Liver (tissue), 9 donors: ENCODE data around the gene MTHFD1L. TPM values are rescaled to one million over a fixed set of nuclear protein-coding genes. Genes with fewer than 3 reads are reported as not detected.

Source experiments
- DNase-seq: peaks from one replicate; pipeline ENCODE4 v3.0.0-alpha.2; 2017; ENCODE audit warnings: low spot score
- H3K27ac ChIP-seq, 2 donors: one replicate each; pipeline ENCODE4 v1.7.0; 2013; ENCODE audit warnings: inconsistent platforms in 2 of 2, low read length in 2 of 2, control low read depth in 1 of 2, low read depth in 1 of 2, mild to moderate bottlenecking in 1 of 2
- H3K27me3 ChIP-seq, 4 donors: one replicate each; pipeline versions ENCODE4 v1.6.1 to v1.7.0; 2013; ENCODE audit warnings: low read length in 3 of 4, inconsistent platforms in 1 of 4, mild to moderate bottlenecking in 1 of 4, moderate library complexity in 1 of 4; ENCODE audit not compliant: control insufficient read depth in 4 of 4, insufficient read depth in 4 of 4
- H3K36me3 ChIP-seq, 4 donors: one replicate each; pipeline versions ENCODE4 v1.6.1 to v1.7.0; 2013; ENCODE audit warnings: low read length in 3 of 4, mild to moderate bottlenecking in 3 of 4, low read depth in 1 of 4, moderate library complexity in 1 of 4; ENCODE audit not compliant: control insufficient read depth in 4 of 4, insufficient read depth in 3 of 4
- H3K4me1 ChIP-seq, 4 donors: one replicate each; pipeline versions ENCODE4 v1.6.1 to v1.7.0; 2013; ENCODE audit warnings: low read length in 3 of 4, mild to moderate bottlenecking in 3 of 4, moderate library complexity in 1 of 4; ENCODE audit not compliant: control insufficient read depth in 4 of 4, insufficient read depth in 4 of 4
- H3K4me3 ChIP-seq, 3 donors: one replicate each; pipeline versions ENCODE4 v1.6.1 to v1.7.0; 2013; ENCODE audit warnings: low read length in 3 of 3, control low read depth in 1 of 3, low read depth in 1 of 3, mild to moderate bottlenecking in 1 of 3
- H3K9ac ChIP-seq, 2 donors: one replicate each; pipeline ENCODE4 v1.7.0; 2013; ENCODE audit warnings: low read length in 2 of 2, mild to moderate bottlenecking in 2 of 2, moderate library complexity in 2 of 2, control low read depth in 1 of 2, low read depth in 1 of 2
- H3K9me3 ChIP-seq, 4 donors: one replicate each; pipeline versions ENCODE4 v1.6.1 to v1.7.0; 2013; ENCODE audit warnings: low read length in 3 of 4; ENCODE audit not compliant: control insufficient read depth in 4 of 4
- ATF3 ChIP-seq: IDR thresholded peaks from 2 replicates; pipeline ENCODE4 v1.6.1; 2016; ENCODE audit warnings: antibody characterized with exemption
- FOXA1 ChIP-seq: IDR thresholded peaks from 2 replicates; pipeline ENCODE4 v1.6.1; 2016; ENCODE audit warnings: antibody characterized with exemption
- FOXA2 ChIP-seq: IDR thresholded peaks from 2 replicates; pipeline ENCODE4 v1.6.1; 2016; ENCODE audit warnings: antibody characterized with exemption
- GABPA ChIP-seq, 2 donors: IDR thresholded peaks in 1 of 2; conservative IDR thresholded peaks in 1 of 2; 2 replicates each; pipeline ENCODE4 v1.6.1; 2016; ENCODE audit warnings: antibody characterized with exemption in 2 of 2, mild to moderate bottlenecking in 1 of 2, moderate library complexity in 1 of 2
- HNF4G ChIP-seq: IDR thresholded peaks from 2 replicates; pipeline ENCODE4 v1.6.1; 2016; ENCODE audit warnings: antibody characterized with exemption
- JUND ChIP-seq, 2 donors: IDR thresholded peaks; 2 replicates each; pipeline ENCODE4 v1.6.1; 2016; ENCODE audit warnings: antibody characterized with exemption in 2 of 2
- MAX ChIP-seq: IDR thresholded peaks from 2 replicates; pipeline ENCODE4 v1.6.1; 2016; ENCODE audit warnings: antibody characterized with exemption
- RAD21 ChIP-seq, 2 donors: IDR thresholded peaks; 2 replicates each; pipeline ENCODE4 v1.6.1; 2016; ENCODE audit warnings: antibody characterized with exemption in 2 of 2, mild to moderate bottlenecking in 2 of 2
- SP1 ChIP-seq: IDR thresholded peaks from 2 replicates; pipeline ENCODE4 v1.6.1; 2018; ENCODE audit warnings: antibody characterized with exemption, mild to moderate bottlenecking
- TAF1 ChIP-seq: conservative IDR thresholded peaks from 2 replicates; pipeline ENCODE4 v1.6.1; 2016; ENCODE audit warnings: antibody characterized with exemption, mild to moderate bottlenecking
- WGBS: extraction: QIAGEN DNeasy Blood & Tissue Kit; methylation state at CpG from one replicate; pipeline ENCODE4 v1.1.7; 2013; 5-methylcytosine and 5-hydroxymethylcytosine counted together
- polyA plus RNA-seq, 2 donors: library from polyadenylated mRNA; stranded (reverse) in 1 of 2; unstranded in 1 of 2; fragments of 200-250 nt in 1 of 2; fragments of >200 nt in 1 of 2; fragmentation: Nextera tagmentation in 1 of 2; extraction: Ambion mirVana in 1 of 2; gene quantifications; one replicate each; pipeline versions ENCODE4 v1.2.1 to v1.2.3, GENCODE V29; 2013 to 2015
- total RNA-seq, 2 donors: library from RNA; depleted of rRNA; stranded (reverse); fragments of >200 nt; gene quantifications; one replicate each; pipeline ENCODE4 v1.2.3, GENCODE V29; 2014
- TF ChIP-seq, protein P1 (sequence below): IDR thresholded peaks from 2 replicates; pipeline ENCODE4 v1.6.1; 2016; ENCODE audit warnings: antibody characterized with exemption, mild to moderate bottlenecking
- TF ChIP-seq, protein P2 (sequence below): fragments of 150-350 bp; IDR thresholded peaks from 2 replicates; pipeline ENCODE4 v1.5.1; 2017; ENCODE audit warnings: improper control_type of control experiment, low read depth, low read length; ENCODE audit not compliant: missing input control
- TF ChIP-seq, protein P3 (sequence below): IDR thresholded peaks from 2 replicates; pipeline ENCODE4 v1.6.1; 2016; ENCODE audit warnings: antibody characterized with exemption
- donor health status: healthy.
- donor health status: healthy.
- donor health status: healthy.
- donor health status: healthy.
- donor health status: healthy.

MTHFD1L gene
- total and polyA plus RNA-seq, 4 donors: 2.0 to 7.7 (median 2.8) TPM

DNA sequence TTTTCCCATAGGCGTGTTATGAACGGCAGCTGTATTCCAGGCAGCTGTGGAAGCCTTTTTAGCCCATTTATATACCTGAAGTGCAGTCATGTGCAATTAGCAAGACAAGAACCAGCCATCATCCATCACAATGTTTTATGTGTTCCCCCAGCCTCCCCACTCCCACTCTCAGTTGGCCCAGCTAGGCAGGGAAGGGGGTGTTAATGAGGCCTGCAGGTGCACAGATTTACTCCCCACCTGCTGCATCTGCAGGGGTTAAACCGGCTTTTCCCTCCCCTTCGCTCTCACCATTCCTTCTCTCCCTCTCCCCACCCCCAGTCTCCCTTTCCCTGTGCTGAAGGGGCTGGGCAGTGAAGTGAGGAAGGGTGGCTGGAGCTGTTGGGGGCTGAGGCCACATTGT lies 224.5 kb downstream of the MTHFD1L start:
- no peak for DNase-seq
- WGBS: 97% methylated on average over 4 of the region's 4 CpGs
- Histone ChIP-seq H3K9me3 (no peaks in the 10 kb centered on the region), H3K4me1 (no peaks in the 10 kb centered on the region), H3K27me3 (no peaks in the 10 kb centered on the region), H3K4me3 (no peak overlapping the region), H3K36me3 (no peaks in the 10 kb centered on the region), H3K9ac (no peak overlapping the region), H3K27ac (no peak overlapping the region)
- TF ChIP-seq, protein P1, sequence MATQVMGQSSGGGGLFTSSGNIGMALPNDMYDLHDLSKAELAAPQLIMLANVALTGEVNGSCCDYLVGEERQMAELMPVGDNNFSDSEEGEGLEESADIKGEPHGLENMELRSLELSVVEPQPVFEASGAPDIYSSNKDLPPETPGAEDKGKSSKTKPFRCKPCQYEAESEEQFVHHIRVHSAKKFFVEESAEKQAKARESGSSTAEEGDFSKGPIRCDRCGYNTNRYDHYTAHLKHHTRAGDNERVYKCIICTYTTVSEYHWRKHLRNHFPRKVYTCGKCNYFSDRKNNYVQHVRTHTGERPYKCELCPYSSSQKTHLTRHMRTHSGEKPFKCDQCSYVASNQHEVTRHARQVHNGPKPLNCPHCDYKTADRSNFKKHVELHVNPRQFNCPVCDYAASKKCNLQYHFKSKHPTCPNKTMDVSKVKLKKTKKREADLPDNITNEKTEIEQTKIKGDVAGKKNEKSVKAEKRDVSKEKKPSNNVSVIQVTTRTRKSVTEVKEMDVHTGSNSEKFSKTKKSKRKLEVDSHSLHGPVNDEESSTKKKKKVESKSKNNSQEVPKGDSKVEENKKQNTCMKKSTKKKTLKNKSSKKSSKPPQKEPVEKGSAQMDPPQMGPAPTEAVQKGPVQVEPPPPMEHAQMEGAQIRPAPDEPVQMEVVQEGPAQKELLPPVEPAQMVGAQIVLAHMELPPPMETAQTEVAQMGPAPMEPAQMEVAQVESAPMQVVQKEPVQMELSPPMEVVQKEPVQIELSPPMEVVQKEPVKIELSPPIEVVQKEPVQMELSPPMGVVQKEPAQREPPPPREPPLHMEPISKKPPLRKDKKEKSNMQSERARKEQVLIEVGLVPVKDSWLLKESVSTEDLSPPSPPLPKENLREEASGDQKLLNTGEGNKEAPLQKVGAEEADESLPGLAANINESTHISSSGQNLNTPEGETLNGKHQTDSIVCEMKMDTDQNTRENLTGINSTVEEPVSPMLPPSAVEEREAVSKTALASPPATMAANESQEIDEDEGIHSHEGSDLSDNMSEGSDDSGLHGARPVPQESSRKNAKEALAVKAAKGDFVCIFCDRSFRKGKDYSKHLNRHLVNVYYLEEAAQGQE: no peak
- TF ChIP-seq, protein P2, sequence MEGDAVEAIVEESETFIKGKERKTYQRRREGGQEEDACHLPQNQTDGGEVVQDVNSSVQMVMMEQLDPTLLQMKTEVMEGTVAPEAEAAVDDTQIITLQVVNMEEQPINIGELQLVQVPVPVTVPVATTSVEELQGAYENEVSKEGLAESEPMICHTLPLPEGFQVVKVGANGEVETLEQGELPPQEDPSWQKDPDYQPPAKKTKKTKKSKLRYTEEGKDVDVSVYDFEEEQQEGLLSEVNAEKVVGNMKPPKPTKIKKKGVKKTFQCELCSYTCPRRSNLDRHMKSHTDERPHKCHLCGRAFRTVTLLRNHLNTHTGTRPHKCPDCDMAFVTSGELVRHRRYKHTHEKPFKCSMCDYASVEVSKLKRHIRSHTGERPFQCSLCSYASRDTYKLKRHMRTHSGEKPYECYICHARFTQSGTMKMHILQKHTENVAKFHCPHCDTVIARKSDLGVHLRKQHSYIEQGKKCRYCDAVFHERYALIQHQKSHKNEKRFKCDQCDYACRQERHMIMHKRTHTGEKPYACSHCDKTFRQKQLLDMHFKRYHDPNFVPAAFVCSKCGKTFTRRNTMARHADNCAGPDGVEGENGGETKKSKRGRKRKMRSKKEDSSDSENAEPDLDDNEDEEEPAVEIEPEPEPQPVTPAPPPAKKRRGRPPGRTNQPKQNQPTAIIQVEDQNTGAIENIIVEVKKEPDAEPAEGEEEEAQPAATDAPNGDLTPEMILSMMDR: no peak
- TF ChIP-seq ATF3: no peak
- TF ChIP-seq RAD21 (IDR thresholded peaks at IDR 0.05): no peak
- no peak for TF ChIP-seq FOXA2

DNA sequence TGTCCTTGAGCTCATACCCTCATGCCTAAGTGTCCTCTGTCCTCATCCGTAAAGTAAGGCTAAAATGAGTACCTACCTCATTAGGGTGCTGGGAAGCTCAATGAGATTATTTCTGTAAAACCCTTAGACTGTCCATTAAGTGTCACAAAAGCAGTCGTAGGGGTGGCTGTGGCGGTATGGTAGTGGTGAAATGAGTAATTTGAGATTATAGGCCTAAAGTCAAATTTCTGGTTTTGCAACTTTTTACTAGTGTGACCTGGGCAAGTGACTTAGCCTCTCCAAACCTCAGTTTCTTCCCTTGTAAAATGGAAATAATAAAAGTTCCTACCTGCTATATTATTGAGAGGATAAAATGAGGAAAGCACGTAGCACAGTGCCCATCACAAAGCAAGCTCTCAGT lies 226.1 kb downstream of the MTHFD1L start:
- Histone ChIP-seq H3K36me3 (no peaks in the 10 kb centered on the region), H3K9me3 (no peaks in the 10 kb centered on the region), H3K27ac (no peak overlapping the region), H3K27me3 (no peaks in the 10 kb centered on the region), H3K9ac (no peak overlapping the region), H3K4me3 (no peak overlapping the region), H3K4me1 (peaks cover 0 to 6% (median 2%) of the 10 kb centered on the region in 4 donors)
- DNase-seq: no peak
- 98% methylated on average over 4 of the region's 4 CpGs for WGBS
- TF ChIP-seq FOXA1 (no peak), JUND (IDR thresholded peaks at IDR 0.05) (no peak), FOXA2 (no peak), TAF1 (no peak), MAX (no peak), HNF4G (no peak), RAD21 (IDR thresholded peaks at IDR 0.05) (no peak), GABPA (IDR thresholded peaks at IDR 0.05 in 1 of 2, conservative IDR thresholded peaks at IDR 0.05 in 1 of 2) (no peak), ATF3 (no peak), SP1 (no peak)
- TF ChIP-seq, protein P3, sequence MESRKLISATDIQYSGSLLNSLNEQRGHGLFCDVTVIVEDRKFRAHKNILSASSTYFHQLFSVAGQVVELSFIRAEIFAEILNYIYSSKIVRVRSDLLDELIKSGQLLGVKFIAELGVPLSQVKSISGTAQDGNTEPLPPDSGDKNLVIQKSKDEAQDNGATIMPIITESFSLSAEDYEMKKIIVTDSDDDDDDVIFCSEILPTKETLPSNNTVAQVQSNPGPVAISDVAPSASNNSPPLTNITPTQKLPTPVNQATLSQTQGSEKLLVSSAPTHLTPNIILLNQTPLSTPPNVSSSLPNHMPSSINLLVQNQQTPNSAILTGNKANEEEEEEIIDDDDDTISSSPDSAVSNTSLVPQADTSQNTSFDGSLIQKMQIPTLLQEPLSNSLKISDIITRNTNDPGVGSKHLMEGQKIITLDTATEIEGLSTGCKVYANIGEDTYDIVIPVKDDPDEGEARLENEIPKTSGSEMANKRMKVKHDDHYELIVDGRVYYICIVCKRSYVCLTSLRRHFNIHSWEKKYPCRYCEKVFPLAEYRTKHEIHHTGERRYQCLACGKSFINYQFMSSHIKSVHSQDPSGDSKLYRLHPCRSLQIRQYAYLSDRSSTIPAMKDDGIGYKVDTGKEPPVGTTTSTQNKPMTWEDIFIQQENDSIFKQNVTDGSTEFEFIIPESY: no peak
- TF ChIP-seq, protein P2: no peak
